K562 (cell line): ENCODE measurements around the gene PYROXD2. TPM values are rescaled to one million over a fixed set of nuclear protein-coding genes. Genes with fewer than 3 reads are reported as not detected.

Experiments used
- ATAC-seq: fragments of 200-7000 bp; cut with Tn5 transposase; 3 replicates; pipeline ENCODE4 v1.9.1; 2020; ENCODE audit warnings: moderate library complexity
- BruUV-seq: library from RNA; stranded (reverse); fragments of 400-500 nt; replicated peaks from 2 replicates; lab custom pipeline; 2021; lab: Mats Ljungman, UMichigan
- CTCF ChIA-PET: fragments of 300-600 bp; formaldehyde crosslinking; extraction: SDS; loops from one replicate; lab custom pipeline; 2021; ENCODE audit warnings: low intra/inter-chr PET ratio; lab: Yijun Ruan, JAX
- POLR2A ChIA-PET: fragments of 300-600, 350-650 bp; sonication (Branson Sonifier 250); formaldehyde crosslinking; extraction: SDS; loops from one replicate; lab custom pipeline; 2021; ENCODE audit warnings: antibody characterized with exemption, inconsistent platforms; lab: Yijun Ruan, JAX
- DNase-seq, 4 experiments: peaks; one replicate each; pipeline versions ENCODE4 v3.0.0 to v3.0.0-alpha.2; 2011 to 2018; ENCODE audit warnings: low spot score in 3 of 4, mixed read lengths in 3 of 4; ENCODE audit errors: extremely low read depth in 1 of 4
- FAIRE-seq: peaks from 2 replicates; lab custom pipeline; 2011; peaks lifted over from hg19 to GRCh38; lab: Jason Lieb, UNC
- H2AFZ ChIP-seq: 2 replicates; pipeline ENCODE4 v1.6.0; 2011; ENCODE audit warnings: low read depth, low read length, control low read depth, inconsistent platforms
- H3K27ac ChIP-seq: fragments of 200-600 bp; 3 replicates; pipeline ENCODE4 v1.8.0; 2011; ENCODE audit warnings: low read depth, mild to moderate bottlenecking, control low read depth, inconsistent platforms, low read length, moderate library complexity, mixed read lengths; ENCODE audit errors: extremely low read depth
- H3K27me3 ChIP-seq, 2 experiments: fragments of 300-600 bp in 1 of 2; 2 replicates in 1 of 2; 3 replicates in 1 of 2; pipeline versions ENCODE4 v1.6.0 to v1.8.0; 2011; ENCODE audit warnings: inconsistent platforms in 2 of 2, low read length in 2 of 2, mild to moderate bottlenecking in 1 of 2, mixed read lengths in 1 of 2, moderate library complexity in 1 of 2; ENCODE audit not compliant: control insufficient read depth in 2 of 2, insufficient read depth in 2 of 2
- H3K36me3 ChIP-seq: fragments of 300-600 bp; 3 replicates; pipeline ENCODE4 v1.8.0; 2011; ENCODE audit warnings: mild to moderate bottlenecking, low read length, inconsistent platforms; ENCODE audit not compliant: control insufficient read depth, insufficient read depth
- H3K4me1 ChIP-seq, 2 experiments: fragments of 200-600 bp in 1 of 2; replicated peaks in 1 of 2; 2 replicates in 1 of 2; 3 replicates in 1 of 2; pipeline versions ENCODE4 v1.5.1 to v1.8.0; 2011; ENCODE audit warnings: inconsistent platforms in 2 of 2, low read length in 2 of 2, mild to moderate bottlenecking in 1 of 2, mixed read lengths in 1 of 2, moderate library complexity in 1 of 2; ENCODE audit not compliant: control insufficient read depth in 2 of 2, insufficient read depth in 2 of 2
- H3K4me2 ChIP-seq: 2 replicates; pipeline ENCODE4 v1.6.1; 2011; ENCODE audit warnings: low read length, control low read depth, inconsistent platforms, mixed read lengths; ENCODE audit not compliant: insufficient read depth
- H3K4me3 ChIP-seq: fragments of 200-600 bp; sonication (generic), shearing (Covaris generic); 2 replicates; pipeline ENCODE4 v1.5.1; 2016; ENCODE audit warnings: control low read depth, inconsistent platforms
- H3K79me2 ChIP-seq: fragments of 200-600 bp; 3 replicates; pipeline ENCODE4 v1.8.0; 2011; ENCODE audit warnings: low read length, inconsistent platforms; ENCODE audit not compliant: control insufficient read depth, insufficient read depth
- H3K9ac ChIP-seq, 2 experiments: 2 replicates each; pipeline versions ENCODE4 v1.6.0 to v1.6.1; 2011; ENCODE audit warnings: low read depth in 2 of 2, low read length in 2 of 2, control low read depth in 1 of 2, inconsistent platforms in 1 of 2, mild to moderate bottlenecking in 1 of 2, mixed read lengths in 1 of 2; ENCODE audit not compliant: insufficient read depth in 1 of 2
- H3K9me1 ChIP-seq: one replicate; pipeline ENCODE4 v1.6.0; 2011; ENCODE audit warnings: inconsistent platforms, mild to moderate bottlenecking, low read length, moderate library complexity; ENCODE audit not compliant: control insufficient read depth, insufficient read depth
- H3K9me3 ChIP-seq: replicated peaks from 2 replicates; pipeline ENCODE4 v1.5.1; 2011; ENCODE audit warnings: low read depth, low read length, inconsistent platforms; ENCODE audit not compliant: control insufficient read depth, insufficient read depth
- H4K20me1 ChIP-seq: replicated peaks from 2 replicates; pipeline ENCODE4 v1.6.1; 2011; ENCODE audit warnings: low read length, inconsistent platforms, mixed read lengths; ENCODE audit not compliant: control insufficient read depth, insufficient read depth
- BCOR ChIP-seq: fragments of 450-650 bp; IDR thresholded peaks from 2 replicates; pipeline ENCODE4 v1.6.1; 2016
- KDM1A ChIP-seq, 2 experiments: fragments of 450-650 bp; IDR thresholded peaks; 2 replicates each; pipeline ENCODE4 v1.6.1; 2016; ENCODE audit warnings: mild to moderate bottlenecking in 2 of 2
- KDM5B ChIP-seq: fragments of 200-600 bp; sonication (generic); IDR thresholded peaks from 2 replicates; pipeline ENCODE4 v1.6.1; 2012; ENCODE audit warnings: low read depth, mild to moderate bottlenecking, moderate library complexity, low read length, control low read depth, inconsistent platforms; ENCODE audit not compliant: insufficient replicate concordance
- NFE2L1 ChIP-seq: fragments of 450-650 bp; IDR thresholded peaks from 2 replicates; pipeline ENCODE4 v1.6.1; 2016; ENCODE audit warnings: missing genetic modification characterization, low read depth, mild to moderate bottlenecking, missing compliant biosample characterization, moderate library complexity, borderline replicate concordance
- POLR2G ChIP-seq: fragments of 200-400 bp; formaldehyde crosslinking; IDR thresholded peaks from 2 replicates; pipeline ENCODE4 v1.6.1; 2017; ENCODE audit warnings: low read depth, mild to moderate bottlenecking, antibody characterized with exemption, low read length, moderate library complexity
- RBM25 ChIP-seq: fragments of 200-400 bp; formaldehyde crosslinking; IDR thresholded peaks from 2 replicates; pipeline ENCODE4 v1.6.1; 2018; ENCODE audit warnings: low read length, low read depth, moderate library complexity; ENCODE audit not compliant: severe bottlenecking
- SMARCB1 ChIP-seq: IDR thresholded peaks from 2 replicates; pipeline ENCODE4 v1.6.1; 2011; ENCODE audit warnings: improper control_type of control experiment, low read depth; ENCODE audit not compliant: insufficient read length
- SUPT5H ChIP-seq: fragments of 450-650 bp; IDR thresholded peaks from 2 replicates; pipeline ENCODE4 v1.6.1; 2016
- ZNF740 ChIP-seq, 3 experiments: fragments of 200-800 bp in 1 of 3; sonication (Bioruptor generic) in 1 of 3; sonication (generic) in 1 of 3; formaldehyde crosslinking in 1 of 3; IDR thresholded peaks; 2 replicates each; pipeline versions ENCODE4 v1.6.1 to v1.8.0; 2016 to 2022; ENCODE audit warnings: mild to moderate bottlenecking in 2 of 3, missing compliant biosample characterization in 2 of 3, missing genetic modification characterization in 2 of 3, missing genetic modification reagents in 1 of 3
- WGBS: fragments of 100-300 bp; shearing (Covaris generic); methylation state at CpG from one replicate; pipeline ENCODE4 v1.1.6; 2016; ENCODE audit warnings: low coverage, mixed read lengths; ENCODE audit not compliant: insufficient coverage; ENCODE audit errors: missing lambda C conversion rate; 5-methylcytosine and 5-hydroxymethylcytosine counted together
- in situ Hi-C: fragments of 300-500 bp; cut with MboI; formaldehyde crosslinking; loops from 4 replicates; pipeline ENCODE4 v1.15.0; 2018; ENCODE audit warnings: inconsistent platforms, mixed read lengths
- intact Hi-C: fragments of 100-400 bp; cut with micrococcal nuclease; formaldehyde crosslinking; loops from 2 replicates; pipeline ENCODE4 v1.14.2; 2022
- polyA plus RNA-seq, 8 experiments: library from polyadenylated mRNA; depleted of rRNA in 4 of 8; stranded (reverse) in 5 of 8; unstranded in 3 of 8; fragments of >200 nt; fragmentation: Nextera tagmentation in 2 of 8; fragmentation: Illumina TruSeq in 1 of 8; extraction: Ambion mirVana in 2 of 8; extraction: Trizol in 1 of 8; gene quantifications; 2 replicates each; pipeline versions ENCODE4 v1.2.1 to v1.2.3, GENCODE V29; 2011 to 2014; ENCODE audit warnings: inconsistent platforms in 1 of 8, missing spikeins in 1 of 8
- total RNA-seq, 7 experiments: library from RNA; depleted of rRNA in 6 of 7; stranded (reverse); fragments of >200 nt in 6 of 7; fragmentation: Illumina TruSeq in 2 of 7; extraction: Trizol in 2 of 7; gene quantifications; 2 replicates each; pipeline versions ENCODE4 v1.2.1 to v1.2.3, GENCODE V29; 2011 to 2021; ENCODE audit warnings: low replicate concordance in 1 of 7
- TF ChIP-seq, protein P1 (sequence below): fragments of 450-650 bp; IDR thresholded peaks from 2 replicates; pipeline ENCODE4 v1.6.1; 2016

PYROXD2 gene
- total and polyA plus RNA-seq, 9 of the 15 experiments (the other 6 are each of a cell fraction or from before 2014, with no cell fraction given): 0.14 to 1.4 (median 0.58) TPM

- Histone ChIP-seq H3K79me2 (no peaks in the 10 kb centered on the region), H3K4me3 (no peak overlapping the region), H3K27ac (no peak overlapping the region), H3K9me3 (no peaks in the 10 kb centered on the region), H3K36me3 (no peaks in the 10 kb centered on the region), H3K9ac (no peak overlapping the region), H2AFZ (no peak overlapping the region), H4K20me1 (no peaks in the 10 kb centered on the region), H3K4me2 (no peak overlapping the region), H3K9me1 (no peaks in the 10 kb centered on the region), H3K27me3 (no peaks in the 10 kb centered on the region; a peak in 1 of 5 replicates), H3K4me1 (peaks cover 2 to 5% of the 10 kb centered on the region in 2 experiments; a peak in 3 of 5 replicates)
- ChIA-PET CTCF (no interaction called here), POLR2A (interaction anchor here (0.7 kb wide), 1 partner anchor 14 kb away, joined by 3 read pairs; no protein-coding TSS in a partner anchor)
- in situ Hi-C loops: no loop called here
- FAIRE-seq: no peak
- no TSS peak for BruUV-seq
- intact Hi-C loops: no loop called here
- WGBS: 2% methylated on average over 4 of the region's 4 CpGs
- TF ChIP-seq KDM1A (IDR thresholded peaks at IDR 0.05) (peak in 1 of 2 experiments; percentile 50; a peak in 2 of 4 replicates), SMARCB1 (no peak), BCOR (peak; percentile 71), POLR2G (no peak), NFE2L1 (no peak), SUPT5H (no peak), ZNF740 (CRISPR knock-in tag; IDR thresholded peaks at IDR 0.05) (no peak), ZNF740 (tag; IDR thresholded peaks at IDR 0.05) (no peak), KDM5B (no peak), RBM25 (peak; percentile 96)
- TF ChIP-seq, protein P1, sequence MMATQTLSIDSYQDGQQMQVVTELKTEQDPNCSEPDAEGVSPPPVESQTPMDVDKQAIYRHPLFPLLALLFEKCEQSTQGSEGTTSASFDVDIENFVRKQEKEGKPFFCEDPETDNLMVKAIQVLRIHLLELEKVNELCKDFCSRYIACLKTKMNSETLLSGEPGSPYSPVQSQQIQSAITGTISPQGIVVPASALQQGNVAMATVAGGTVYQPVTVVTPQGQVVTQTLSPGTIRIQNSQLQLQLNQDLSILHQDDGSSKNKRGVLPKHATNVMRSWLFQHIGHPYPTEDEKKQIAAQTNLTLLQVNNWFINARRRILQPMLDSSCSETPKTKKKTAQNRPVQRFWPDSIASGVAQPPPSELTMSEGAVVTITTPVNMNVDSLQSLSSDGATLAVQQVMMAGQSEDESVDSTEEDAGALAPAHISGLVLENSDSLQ: peak; percentile 58; the same call in 1 of the 2 replicates
- no peak for DNase-seq
- no peak for ATAC-seq
Measured at GRCh38 chr10:98408799-98409198, 6.2 kb downstream of the PYROXD2 start.
